ENCODE data around the gene NUDT16L1.

The NUDT16L1 gene

GRCh38 chr16:4696905-4697847, 3.8 kb downstream of the NUDT16L1 start:
- DNase-seq (ENCODE audit: low spot score) = no peak
- TF ChIP-seq, protein P1, sequence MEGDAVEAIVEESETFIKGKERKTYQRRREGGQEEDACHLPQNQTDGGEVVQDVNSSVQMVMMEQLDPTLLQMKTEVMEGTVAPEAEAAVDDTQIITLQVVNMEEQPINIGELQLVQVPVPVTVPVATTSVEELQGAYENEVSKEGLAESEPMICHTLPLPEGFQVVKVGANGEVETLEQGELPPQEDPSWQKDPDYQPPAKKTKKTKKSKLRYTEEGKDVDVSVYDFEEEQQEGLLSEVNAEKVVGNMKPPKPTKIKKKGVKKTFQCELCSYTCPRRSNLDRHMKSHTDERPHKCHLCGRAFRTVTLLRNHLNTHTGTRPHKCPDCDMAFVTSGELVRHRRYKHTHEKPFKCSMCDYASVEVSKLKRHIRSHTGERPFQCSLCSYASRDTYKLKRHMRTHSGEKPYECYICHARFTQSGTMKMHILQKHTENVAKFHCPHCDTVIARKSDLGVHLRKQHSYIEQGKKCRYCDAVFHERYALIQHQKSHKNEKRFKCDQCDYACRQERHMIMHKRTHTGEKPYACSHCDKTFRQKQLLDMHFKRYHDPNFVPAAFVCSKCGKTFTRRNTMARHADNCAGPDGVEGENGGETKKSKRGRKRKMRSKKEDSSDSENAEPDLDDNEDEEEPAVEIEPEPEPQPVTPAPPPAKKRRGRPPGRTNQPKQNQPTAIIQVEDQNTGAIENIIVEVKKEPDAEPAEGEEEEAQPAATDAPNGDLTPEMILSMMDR (IDR thresholded peaks at IDR 0.05; ENCODE audit: extremely low read depth, missing control alignments) = no peak

GRCh38 chr16:4697848-4698291, 4.5 kb downstream of the NUDT16L1 start:
- TF ChIP-seq, protein P1 (IDR thresholded peaks at IDR 0.05; ENCODE audit: extremely low read depth, missing control alignments) = no peak
- DNase-seq (ENCODE audit: low spot score) = no peak

DNA sequence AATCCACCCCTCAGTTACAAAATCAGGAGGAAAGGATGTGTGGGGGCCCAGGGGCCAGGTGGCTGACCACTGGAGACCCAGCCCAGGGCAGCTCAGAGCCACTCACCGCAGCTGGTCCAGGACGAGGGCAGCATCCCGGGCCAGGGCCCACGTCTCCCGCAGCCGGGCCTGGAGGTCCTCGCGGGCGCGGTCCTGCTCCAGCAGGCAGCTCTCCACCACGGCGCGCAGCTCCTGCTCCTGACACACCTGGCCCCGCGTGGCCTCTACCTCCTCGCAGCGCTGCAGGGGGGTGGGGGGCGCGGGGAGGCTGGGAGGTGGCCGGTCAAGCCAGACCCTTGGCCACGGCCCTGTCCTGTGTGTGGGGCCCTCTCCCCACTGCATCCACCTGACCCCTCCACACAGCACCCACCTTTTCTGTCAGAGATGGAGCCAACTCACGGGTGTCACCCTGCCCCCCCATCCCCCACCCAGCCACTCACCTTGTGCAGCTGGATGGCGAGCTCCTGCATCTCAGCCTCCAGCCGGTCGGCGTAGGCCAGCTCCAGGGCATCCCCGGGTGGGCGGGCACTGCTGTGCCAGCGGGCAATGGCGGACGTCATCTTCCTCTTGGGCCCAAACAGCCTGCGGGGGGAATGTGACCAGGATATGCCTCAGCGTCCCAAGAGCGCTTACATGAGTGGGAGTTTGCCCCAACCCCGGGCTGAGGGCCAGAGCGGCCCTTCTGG, 5.1 kb downstream of the NUDT16L1 start:
- TF ChIP-seq, protein P1 (IDR thresholded peaks at IDR 0.05; ENCODE audit: extremely low read depth, missing control alignments) = no peak
- no peak for DNase-seq (ENCODE audit: low spot score)

GRCh38 chr16:4699046-4699556, 5.7 kb downstream of the NUDT16L1 start:
- no peak for DNase-seq (ENCODE audit: low spot score)
- TF ChIP-seq, protein P1 (IDR thresholded peaks at IDR 0.05; ENCODE audit: extremely low read depth, missing control alignments) = no peak

- DNase-seq (ENCODE audit: low spot score) = no peak
- TF ChIP-seq, protein P1 (IDR thresholded peaks at IDR 0.05; ENCODE audit: extremely low read depth, missing control alignments) = no peak
Measured at GRCh38 chr16:4700380-4700996, 7.1 kb downstream of the NUDT16L1 start.

- TF ChIP-seq, protein P1 (IDR thresholded peaks at IDR 0.05; ENCODE audit: extremely low read depth, missing control alignments) = no peak
- no peak for DNase-seq (ENCODE audit: low spot score)
Measured at GRCh38 chr16:4700997-4701743, 7.8 kb downstream of the NUDT16L1 start.

All from GM20000 (cell line).